GM23338 (cell line): ENCODE data around the gene TMIGD2. TPM values are rescaled to one million over a fixed set of nuclear protein-coding genes. Genes with fewer than 3 reads are reported as not detected.

Experiments
- ATAC-seq: fragments of 200-7000 bp; cut with Tn5 transposase; 3 replicates; pipeline ENCODE4 v1.9.1; 2020
- DNase-seq: peaks from one replicate; pipeline ENCODE4 v3.0.0-alpha.2; 2015; ENCODE audit warnings: low spot score
- H2AFZ ChIP-seq: fragments of 200-600 bp; sonication (generic); 2 replicates; pipeline ENCODE4 v1.8.0; 2016; ENCODE audit warnings: antibody characterized with exemption, mild to moderate bottlenecking, moderate library complexity
- H3F3A ChIP-seq: fragments of 200-600 bp; sonication (generic); replicated peaks from 2 replicates; pipeline ENCODE4 v1.8.0; 2017; ENCODE audit warnings: antibody characterized with exemption, mixed run types, low read depth
- H3K27ac ChIP-seq: fragments of 200-600 bp; sonication (generic); 2 replicates; pipeline ENCODE4 v1.6.1; 2016; ENCODE audit warnings: low read depth
- H3K27me3 ChIP-seq: fragments of 200-600 bp; sonication (generic); 2 replicates; pipeline ENCODE4 v1.8.0; 2016; ENCODE audit warnings: mild to moderate bottlenecking, mixed run types, moderate library complexity; ENCODE audit not compliant: insufficient read depth
- H3K36me3 ChIP-seq: fragments of 200-600 bp; sonication (generic); 2 replicates; pipeline ENCODE4 v1.8.0; 2016; ENCODE audit warnings: mild to moderate bottlenecking; ENCODE audit not compliant: insufficient read depth
- H3K4me1 ChIP-seq: fragments of 200-600 bp; sonication (generic); 2 replicates; pipeline ENCODE4 v1.8.0; 2016; ENCODE audit warnings: mild to moderate bottlenecking, moderate library complexity; ENCODE audit not compliant: insufficient read depth
- H3K4me2 ChIP-seq: fragments of 200-600 bp; sonication (generic); 2 replicates; pipeline ENCODE4 v1.7.1; 2017; ENCODE audit warnings: mixed run types
- H3K4me3 ChIP-seq: fragments of 200-600 bp; sonication (generic); 2 replicates; pipeline ENCODE4 v1.6.1; 2016; ENCODE audit warnings: mixed run types
- H3K79me2 ChIP-seq: fragments of 200-600 bp; sonication (generic); replicated peaks from 2 replicates; pipeline ENCODE4 v1.8.0; 2017; ENCODE audit warnings: mild to moderate bottlenecking; ENCODE audit not compliant: insufficient read depth
- H3K9me2 ChIP-seq: fragments of 200-600 bp; sonication (generic); 2 replicates; pipeline ENCODE4 v1.8.0; 2017; ENCODE audit not compliant: insufficient read depth
- H4K20me1 ChIP-seq: fragments of 200-600 bp; sonication (generic); replicated peaks from 2 replicates; pipeline ENCODE4 v1.8.0; 2017; ENCODE audit warnings: mild to moderate bottlenecking; ENCODE audit not compliant: insufficient read depth
- H3K27ac Mint-ChIP-seq: 2 replicates; pipeline ENCODE4 v1.8.0; 2020; ENCODE audit warnings: inconsistent platforms, mild to moderate bottlenecking, moderate library complexity, mixed read lengths
- H3K27me3 Mint-ChIP-seq: 3 replicates; pipeline ENCODE4 v1.8.0; 2022; ENCODE audit warnings: low read depth, mild to moderate bottlenecking, moderate library complexity, mixed read lengths, inconsistent platforms; ENCODE audit not compliant: insufficient read depth, poor library complexity
- H3K36me3 Mint-ChIP-seq: 3 replicates; pipeline ENCODE4 v1.8.0; 2021; ENCODE audit warnings: low read depth, mild to moderate bottlenecking, inconsistent platforms, moderate library complexity, mixed read lengths
- H3K4me1 Mint-ChIP-seq: 3 replicates; pipeline ENCODE4 v1.8.0; 2020; ENCODE audit warnings: mild to moderate bottlenecking, inconsistent platforms, mixed read lengths
- H3K4me3 Mint-ChIP-seq: 3 replicates; pipeline ENCODE4 v1.8.0; 2021; ENCODE audit warnings: moderate library complexity, mild to moderate bottlenecking, inconsistent platforms, mixed read lengths
- H3K9me3 Mint-ChIP-seq: 3 replicates; pipeline ENCODE4 v1.8.0; 2020; ENCODE audit warnings: moderate library complexity, mild to moderate bottlenecking, inconsistent platforms, mixed read lengths
- CREB1 ChIP-seq: fragments of 250-450 bp; sonication (Bioruptor Pico); IDR thresholded peaks from 2 replicates; pipeline ENCODE4 v1.5.0; 2020; ENCODE audit warnings: low read depth, mild to moderate bottlenecking, moderate library complexity
- ETS1 ChIP-seq: IDR thresholded peaks from 2 replicates; pipeline ENCODE4 v1.6.1; 2016; ENCODE audit warnings: antibody characterized with exemption
- EZH2 ChIP-seq: fragments of 200-600 bp; sonication (generic); IDR thresholded peaks from one replicate; pipeline ENCODE4 v1.8.0; 2017; ENCODE audit warnings: antibody characterized with exemption, mild to moderate bottlenecking, low read depth; ENCODE audit not compliant: unreplicated experiment
- EZH2phosphoT487 ChIP-seq: fragments of 200-600 bp; sonication (generic); IDR thresholded peaks from one replicate; pipeline ENCODE4 v1.8.1; 2018; ENCODE audit warnings: antibody characterized with exemption; ENCODE audit not compliant: unreplicated experiment
- NANOG ChIP-seq: IDR thresholded peaks from 2 replicates; pipeline ENCODE4 v1.6.1; 2016; ENCODE audit warnings: antibody characterized with exemption, borderline replicate concordance
- POLR2AphosphoS5 ChIP-seq: IDR thresholded peaks from 2 replicates; pipeline ENCODE4 v1.6.1; 2016; ENCODE audit warnings: antibody characterized with exemption, low read depth
- STAT1 ChIP-seq: IDR thresholded peaks from one replicate; pipeline ENCODE4 v1.6.1; 2016; ENCODE audit warnings: antibody characterized with exemption; ENCODE audit not compliant: unreplicated experiment
- ZNF331 ChIP-seq: fragments of 250-450 bp; sonication (Bioruptor Pico); IDR thresholded peaks from 2 replicates; pipeline ENCODE4 v1.5.0; 2020; ENCODE audit warnings: low read depth, mild to moderate bottlenecking, moderate library complexity
- polyA plus RNA-seq: library from polyadenylated mRNA; unstranded; fragments of >200 nt; fragmentation: Nextera tagmentation; extraction: Ambion mirVana; gene quantifications from 2 replicates; pipeline ENCODE4 v1.2.1, GENCODE V29; 2016
- total RNA-seq: library from RNA; depleted of rRNA; stranded (reverse); fragments of >200 nt; shearing (Covaris generic); gene quantifications from 2 replicates; pipeline ENCODE4 v1.2.3, GENCODE V29; 2014
- TF ChIP-seq, protein P1 (sequence below), 2 experiments: fragments of 200-600 bp in 1 of 2; sonication (generic) in 1 of 2; conservative IDR thresholded peaks; 2 replicates each; pipeline versions ENCODE4 v1.5.1 to v1.6.1; 2016 to 2017; ENCODE audit warnings: antibody characterized with exemption in 2 of 2, low read depth in 2 of 2, mild to moderate bottlenecking in 2 of 2, moderate library complexity in 1 of 2
- TF ChIP-seq, protein P2 (sequence below): IDR thresholded peaks from one replicate; pipeline ENCODE4 v1.6.1; 2018; ENCODE audit warnings: antibody characterized with exemption; ENCODE audit not compliant: unreplicated experiment
- TF ChIP-seq, protein P3 (sequence below): fragments of 250-450 bp; sonication (Bioruptor Pico); IDR thresholded peaks from 2 replicates; pipeline ENCODE4 v1.5.0; 2020; ENCODE audit warnings: mild to moderate bottlenecking, moderate library complexity

The TMIGD2 gene
- total and polyA plus RNA-seq, 2 experiments from 2014 or later = 0.76 to 0.79 TPM

DNA sequence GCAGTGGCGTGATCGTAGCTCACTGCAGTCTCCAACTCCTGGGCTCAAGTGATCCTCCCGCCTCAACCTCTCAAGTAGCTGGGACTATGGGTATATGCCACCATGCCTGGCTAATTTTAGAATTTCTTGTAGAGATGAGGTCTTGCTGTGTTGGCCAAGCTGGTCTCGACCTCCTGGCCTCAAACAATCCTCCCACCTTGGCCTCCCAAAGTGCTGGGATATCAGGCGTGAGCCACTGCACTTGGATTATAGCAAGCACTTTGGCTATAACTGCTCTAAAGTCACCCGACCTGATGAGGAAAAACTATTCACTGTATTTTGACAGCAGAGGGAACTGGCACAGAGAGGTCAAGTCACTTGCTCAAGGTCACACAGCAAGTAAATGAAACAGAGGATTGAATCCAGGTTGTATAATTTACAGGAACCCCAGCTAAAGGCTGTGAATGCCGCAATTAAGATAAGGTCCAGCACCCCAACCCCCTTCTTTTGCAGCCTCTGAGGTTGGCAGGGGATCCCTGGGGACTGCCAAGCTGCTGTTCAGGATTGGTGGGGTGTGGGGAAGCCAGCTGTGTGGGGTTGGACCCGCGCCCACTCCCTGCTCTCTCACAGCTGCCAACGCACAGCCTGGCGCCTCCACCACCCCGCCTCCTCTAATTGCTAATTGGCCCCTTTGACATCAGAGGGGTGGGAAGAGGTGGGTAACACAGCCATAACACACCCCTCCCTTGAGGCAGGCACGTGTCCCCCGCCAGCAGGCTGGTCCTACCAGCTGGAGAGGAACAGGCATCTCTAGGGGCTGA is 6.0 kb downstream of the TMIGD2 start (continued):
- TF ChIP-seq, protein P1, sequence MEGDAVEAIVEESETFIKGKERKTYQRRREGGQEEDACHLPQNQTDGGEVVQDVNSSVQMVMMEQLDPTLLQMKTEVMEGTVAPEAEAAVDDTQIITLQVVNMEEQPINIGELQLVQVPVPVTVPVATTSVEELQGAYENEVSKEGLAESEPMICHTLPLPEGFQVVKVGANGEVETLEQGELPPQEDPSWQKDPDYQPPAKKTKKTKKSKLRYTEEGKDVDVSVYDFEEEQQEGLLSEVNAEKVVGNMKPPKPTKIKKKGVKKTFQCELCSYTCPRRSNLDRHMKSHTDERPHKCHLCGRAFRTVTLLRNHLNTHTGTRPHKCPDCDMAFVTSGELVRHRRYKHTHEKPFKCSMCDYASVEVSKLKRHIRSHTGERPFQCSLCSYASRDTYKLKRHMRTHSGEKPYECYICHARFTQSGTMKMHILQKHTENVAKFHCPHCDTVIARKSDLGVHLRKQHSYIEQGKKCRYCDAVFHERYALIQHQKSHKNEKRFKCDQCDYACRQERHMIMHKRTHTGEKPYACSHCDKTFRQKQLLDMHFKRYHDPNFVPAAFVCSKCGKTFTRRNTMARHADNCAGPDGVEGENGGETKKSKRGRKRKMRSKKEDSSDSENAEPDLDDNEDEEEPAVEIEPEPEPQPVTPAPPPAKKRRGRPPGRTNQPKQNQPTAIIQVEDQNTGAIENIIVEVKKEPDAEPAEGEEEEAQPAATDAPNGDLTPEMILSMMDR (conservative IDR thresholded peaks at IDR 0.05; ENCODE audit: low read depth in 2 of 2) = no peak
- TF ChIP-seq NANOG (no peak), EZH2phosphoT487 (no peak), POLR2AphosphoS5 (no peak), STAT1 (no peak), ZNF331 (CRISPR knock-in tag) (no peak), EZH2 (no peak), CREB1 (CRISPR knock-in tag) (no peak), ETS1 (no peak)
- TF ChIP-seq, protein P2, sequence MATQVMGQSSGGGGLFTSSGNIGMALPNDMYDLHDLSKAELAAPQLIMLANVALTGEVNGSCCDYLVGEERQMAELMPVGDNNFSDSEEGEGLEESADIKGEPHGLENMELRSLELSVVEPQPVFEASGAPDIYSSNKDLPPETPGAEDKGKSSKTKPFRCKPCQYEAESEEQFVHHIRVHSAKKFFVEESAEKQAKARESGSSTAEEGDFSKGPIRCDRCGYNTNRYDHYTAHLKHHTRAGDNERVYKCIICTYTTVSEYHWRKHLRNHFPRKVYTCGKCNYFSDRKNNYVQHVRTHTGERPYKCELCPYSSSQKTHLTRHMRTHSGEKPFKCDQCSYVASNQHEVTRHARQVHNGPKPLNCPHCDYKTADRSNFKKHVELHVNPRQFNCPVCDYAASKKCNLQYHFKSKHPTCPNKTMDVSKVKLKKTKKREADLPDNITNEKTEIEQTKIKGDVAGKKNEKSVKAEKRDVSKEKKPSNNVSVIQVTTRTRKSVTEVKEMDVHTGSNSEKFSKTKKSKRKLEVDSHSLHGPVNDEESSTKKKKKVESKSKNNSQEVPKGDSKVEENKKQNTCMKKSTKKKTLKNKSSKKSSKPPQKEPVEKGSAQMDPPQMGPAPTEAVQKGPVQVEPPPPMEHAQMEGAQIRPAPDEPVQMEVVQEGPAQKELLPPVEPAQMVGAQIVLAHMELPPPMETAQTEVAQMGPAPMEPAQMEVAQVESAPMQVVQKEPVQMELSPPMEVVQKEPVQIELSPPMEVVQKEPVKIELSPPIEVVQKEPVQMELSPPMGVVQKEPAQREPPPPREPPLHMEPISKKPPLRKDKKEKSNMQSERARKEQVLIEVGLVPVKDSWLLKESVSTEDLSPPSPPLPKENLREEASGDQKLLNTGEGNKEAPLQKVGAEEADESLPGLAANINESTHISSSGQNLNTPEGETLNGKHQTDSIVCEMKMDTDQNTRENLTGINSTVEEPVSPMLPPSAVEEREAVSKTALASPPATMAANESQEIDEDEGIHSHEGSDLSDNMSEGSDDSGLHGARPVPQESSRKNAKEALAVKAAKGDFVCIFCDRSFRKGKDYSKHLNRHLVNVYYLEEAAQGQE = no peak

GRCh38 chr19:4294389-4294788 is 7.8 kb downstream of the TMIGD2 start:
- ATAC-seq (peak; percentile 75), DNase-seq (peak; percentile 50)
- no peak overlapping the region for H3K27ac Mint-ChIP-seq
- H3K27me3 ChIP-seq = no peaks in the 10 kb centered on the region
- no peaks in the 10 kb centered on the region for H3K4me1 ChIP-seq
- H3K79me2 ChIP-seq = no peaks in the 10 kb centered on the region
- peak overlapping the region; percentile 83 for H2AFZ ChIP-seq
- H3K27me3 Mint-ChIP-seq = peaks cover 14% of the 10 kb centered on the region
- no peaks in the 10 kb centered on the region for H3K36me3 Mint-ChIP-seq
- no peaks in the 10 kb centered on the region for H3K36me3 ChIP-seq
- peak overlapping the region; percentile 40; the same call in 1 of the 3 replicates for H3K4me3 Mint-ChIP-seq
- no peaks in the 10 kb centered on the region for H3K9me2 ChIP-seq
- H3K4me2 ChIP-seq = no peak overlapping the region
- no peaks in the 10 kb centered on the region for H4K20me1 ChIP-seq
- H3K9me3 Mint-ChIP-seq = no peaks in the 10 kb centered on the region; the same call in 2 of the 3 replicates
- H3K4me3 ChIP-seq = no peak overlapping the region
- H3K27ac ChIP-seq = no peak overlapping the region
- peaks cover 7% of the 10 kb centered on the region; the same call in 2 of the 3 replicates for H3K4me1 Mint-ChIP-seq
- H3F3A ChIP-seq = no peaks in the 10 kb centered on the region
- TF ChIP-seq EZH2phosphoT487 (no peak), ZNF331 (CRISPR knock-in tag) (no peak), EZH2 (no peak)
- TF ChIP-seq, protein P3, sequence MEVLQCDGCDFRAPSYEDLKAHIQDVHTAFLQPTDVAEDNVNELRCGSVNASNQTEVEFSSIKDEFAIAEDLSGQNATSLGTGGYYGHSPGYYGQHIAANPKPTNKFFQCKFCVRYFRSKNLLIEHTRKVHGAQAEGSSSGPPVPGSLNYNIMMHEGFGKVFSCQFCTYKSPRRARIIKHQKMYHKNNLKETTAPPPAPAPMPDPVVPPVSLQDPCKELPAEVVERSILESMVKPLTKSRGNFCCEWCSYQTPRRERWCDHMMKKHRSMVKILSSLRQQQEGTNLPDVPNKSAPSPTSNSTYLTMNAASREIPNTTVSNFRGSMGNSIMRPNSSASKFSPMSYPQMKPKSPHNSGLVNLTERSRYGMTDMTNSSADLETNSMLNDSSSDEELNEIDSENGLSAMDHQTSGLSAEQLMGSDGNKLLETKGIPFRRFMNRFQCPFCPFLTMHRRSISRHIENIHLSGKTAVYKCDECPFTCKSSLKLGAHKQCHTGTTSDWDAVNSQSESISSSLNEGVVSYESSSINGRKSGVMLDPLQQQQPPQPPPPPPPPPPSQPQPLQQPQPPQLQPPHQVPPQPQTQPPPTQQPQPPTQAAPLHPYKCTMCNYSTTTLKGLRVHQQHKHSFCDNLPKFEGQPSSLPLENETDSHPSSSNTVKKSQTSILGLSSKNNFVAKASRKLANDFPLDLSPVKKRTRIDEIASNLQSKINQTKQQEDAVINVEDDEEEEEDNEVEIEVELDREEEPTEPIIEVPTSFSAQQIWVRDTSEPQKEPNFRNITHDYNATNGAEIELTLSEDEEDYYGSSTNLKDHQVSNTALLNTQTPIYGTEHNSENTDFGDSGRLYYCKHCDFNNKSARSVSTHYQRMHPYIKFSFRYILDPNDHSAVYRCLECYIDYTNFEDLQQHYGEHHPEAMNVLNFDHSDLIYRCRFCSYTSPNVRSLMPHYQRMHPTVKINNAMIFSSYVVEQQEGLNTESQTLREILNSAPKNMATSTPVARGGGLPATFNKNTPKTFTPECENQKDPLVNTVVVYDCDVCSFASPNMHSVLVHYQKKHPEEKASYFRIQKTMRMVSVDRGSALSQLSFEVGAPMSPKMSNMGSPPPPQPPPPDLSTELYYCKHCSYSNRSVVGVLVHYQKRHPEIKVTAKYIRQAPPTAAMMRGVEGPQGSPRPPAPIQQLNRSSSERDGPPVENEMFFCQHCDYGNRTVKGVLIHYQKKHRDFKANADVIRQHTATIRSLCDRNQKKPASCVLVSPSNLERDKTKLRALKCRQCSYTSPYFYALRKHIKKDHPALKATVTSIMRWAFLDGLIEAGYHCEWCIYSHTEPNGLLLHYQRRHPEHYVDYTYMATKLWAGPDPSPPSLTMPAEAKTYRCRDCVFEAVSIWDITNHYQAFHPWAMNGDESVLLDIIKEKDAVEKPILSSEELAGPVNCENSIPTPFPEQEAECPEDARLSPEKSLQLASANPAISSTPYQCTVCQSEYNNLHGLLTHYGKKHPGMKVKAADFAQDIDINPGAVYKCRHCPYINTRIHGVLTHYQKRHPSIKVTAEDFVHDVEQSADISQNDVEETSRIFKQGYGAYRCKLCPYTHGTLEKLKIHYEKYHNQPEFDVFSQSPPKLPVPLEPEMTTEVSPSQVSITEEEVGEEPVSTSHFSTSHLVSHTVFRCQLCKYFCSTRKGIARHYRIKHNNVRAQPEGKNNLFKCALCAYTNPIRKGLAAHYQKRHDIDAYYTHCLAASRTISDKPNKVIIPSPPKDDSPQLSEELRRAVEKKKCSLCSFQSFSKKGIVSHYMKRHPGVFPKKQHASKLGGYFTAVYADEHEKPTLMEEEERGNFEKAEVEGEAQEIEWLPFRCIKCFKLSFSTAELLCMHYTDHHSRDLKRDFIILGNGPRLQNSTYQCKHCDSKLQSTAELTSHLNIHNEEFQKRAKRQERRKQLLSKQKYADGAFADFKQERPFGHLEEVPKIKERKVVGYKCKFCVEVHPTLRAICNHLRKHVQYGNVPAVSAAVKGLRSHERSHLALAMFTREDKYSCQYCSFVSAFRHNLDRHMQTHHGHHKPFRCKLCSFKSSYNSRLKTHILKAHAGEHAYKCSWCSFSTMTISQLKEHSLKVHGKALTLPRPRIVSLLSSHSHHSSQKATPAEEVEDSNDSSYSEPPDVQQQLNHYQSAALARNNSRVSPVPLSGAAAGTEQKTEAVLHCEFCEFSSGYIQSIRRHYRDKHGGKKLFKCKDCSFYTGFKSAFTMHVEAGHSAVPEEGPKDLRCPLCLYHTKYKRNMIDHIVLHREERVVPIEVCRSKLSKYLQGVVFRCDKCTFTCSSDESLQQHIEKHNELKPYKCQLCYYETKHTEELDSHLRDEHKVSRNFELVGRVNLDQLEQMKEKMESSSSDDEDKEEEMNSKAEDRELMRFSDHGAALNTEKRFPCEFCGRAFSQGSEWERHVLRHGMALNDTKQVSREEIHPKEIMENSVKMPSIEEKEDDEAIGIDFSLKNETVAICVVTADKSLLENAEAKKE (CRISPR knock-in tag) = no peak
